ENCODE results near the gene CPSF3.

DNA sequence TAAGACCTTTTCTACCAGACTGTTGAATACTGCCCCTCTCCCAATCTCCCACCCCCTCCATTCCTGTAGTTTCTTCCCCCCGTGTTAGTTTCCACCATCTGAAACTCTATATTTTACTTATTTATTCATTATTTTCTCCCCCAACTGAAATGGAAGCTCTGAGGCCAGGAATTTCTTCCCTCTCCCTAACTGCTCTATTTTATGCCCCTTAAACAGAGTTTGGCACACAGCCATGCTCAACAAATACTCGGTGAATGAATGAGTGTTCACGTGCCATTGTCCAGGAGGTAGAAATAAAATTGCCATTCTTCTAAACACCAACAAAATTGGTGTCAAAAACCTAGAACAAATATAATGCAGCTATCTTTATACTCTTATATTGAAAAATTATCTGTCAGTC is 5.7 kb upstream of the CPSF3 start:
- TF ChIP-seq, protein P1, sequence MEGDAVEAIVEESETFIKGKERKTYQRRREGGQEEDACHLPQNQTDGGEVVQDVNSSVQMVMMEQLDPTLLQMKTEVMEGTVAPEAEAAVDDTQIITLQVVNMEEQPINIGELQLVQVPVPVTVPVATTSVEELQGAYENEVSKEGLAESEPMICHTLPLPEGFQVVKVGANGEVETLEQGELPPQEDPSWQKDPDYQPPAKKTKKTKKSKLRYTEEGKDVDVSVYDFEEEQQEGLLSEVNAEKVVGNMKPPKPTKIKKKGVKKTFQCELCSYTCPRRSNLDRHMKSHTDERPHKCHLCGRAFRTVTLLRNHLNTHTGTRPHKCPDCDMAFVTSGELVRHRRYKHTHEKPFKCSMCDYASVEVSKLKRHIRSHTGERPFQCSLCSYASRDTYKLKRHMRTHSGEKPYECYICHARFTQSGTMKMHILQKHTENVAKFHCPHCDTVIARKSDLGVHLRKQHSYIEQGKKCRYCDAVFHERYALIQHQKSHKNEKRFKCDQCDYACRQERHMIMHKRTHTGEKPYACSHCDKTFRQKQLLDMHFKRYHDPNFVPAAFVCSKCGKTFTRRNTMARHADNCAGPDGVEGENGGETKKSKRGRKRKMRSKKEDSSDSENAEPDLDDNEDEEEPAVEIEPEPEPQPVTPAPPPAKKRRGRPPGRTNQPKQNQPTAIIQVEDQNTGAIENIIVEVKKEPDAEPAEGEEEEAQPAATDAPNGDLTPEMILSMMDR (IDR thresholded peaks at IDR 0.05), result no peak
- no peak for TF ChIP-seq POLR2A (IDR thresholded peaks at IDR 0.05)
